ENCODE measurements around the gene RPL35. TPM values are rescaled to one million over a fixed set of nuclear protein-coding genes. Genes with fewer than 3 reads are reported as not detected.

Gene RPL35
- total and polyA plus RNA-seq, 2 donors from 2014 or later, result 910 to 2,355 TPM

- Histone ChIP-seq H3K27ac (ENCODE audit: low read depth in 2 of 2, low read length in 2 of 2) (no peak overlapping the region), H3K9me3 (ENCODE audit: control insufficient read depth in 2 of 3, insufficient read depth in 1 of 3, low read length in 3 of 3) (no peaks in the 10 kb centered on the region), H3K4me1 (ENCODE audit: control insufficient read depth in 2 of 3, insufficient read depth in 2 of 3, low read depth in 1 of 3, low read length in 3 of 3) (peaks cover 5 to 15% (median 12%) of the 10 kb centered on the region in 3 donors), H3K4me3 (ENCODE audit: low read length in 3 of 3) (no peak overlapping the region), H3K36me3 (ENCODE audit: control insufficient read depth in 2 of 3, insufficient read depth in 3 of 3, low read length in 3 of 3) (peaks cover 0 to 44% (median 20%) of the 10 kb centered on the region in 3 donors), H3K27me3 (ENCODE audit: control insufficient read depth, insufficient read depth, low read length) (no peaks in the 10 kb centered on the region), H3K9ac (ENCODE audit: low read length in 3 of 3) (peak overlapping the region in 1 of 3 donors; percentile 5)
- no peak for TF ChIP-seq CTCF (IDR thresholded peaks at IDR 0.05; ENCODE audit: borderline replicate concordance, extremely low read depth, insufficient read depth)
- no peak for FAIRE-seq
- intact Hi-C loops (cut with DNase I), result no loop called here
- DNase-seq, result peak in 1 of 5 donors; percentile 58
These were observed 11.9 kb upstream of the RPL35 start for GRCh38 chr9:124873664-124874063.

- FAIRE-seq (no peak), DNase-seq (no peak)
- peak overlapping the region in 1 of 3 donors; percentile 94 for H3K4me3 ChIP-seq (ENCODE audit: low read length in 3 of 3)
- H3K27me3 ChIP-seq (ENCODE audit: control insufficient read depth, insufficient read depth, low read length), result no peaks in the 10 kb centered on the region
- H3K36me3 ChIP-seq (ENCODE audit: control insufficient read depth in 2 of 3, insufficient read depth in 3 of 3, low read length in 3 of 3), result peaks cover 0 to 28% (median 12%) of the 10 kb centered on the region in 3 donors
- no peaks in the 10 kb centered on the region for H3K9me3 ChIP-seq (ENCODE audit: control insufficient read depth in 2 of 3, insufficient read depth in 1 of 3, low read length in 3 of 3)
- TF ChIP-seq CTCF (IDR thresholded peaks at IDR 0.05; ENCODE audit: borderline replicate concordance, extremely low read depth, insufficient read depth), result no peak
- H3K27ac ChIP-seq (ENCODE audit: low read depth in 2 of 2, low read length in 2 of 2), result peak overlapping the region in 1 of 2 donors; percentile 91
- intact Hi-C loops (cut with DNase I), result no loop called here
- H3K4me1 ChIP-seq (ENCODE audit: control insufficient read depth in 2 of 3, insufficient read depth in 2 of 3, low read depth in 1 of 3, low read length in 3 of 3), result peaks cover 5 to 21% (median 19%) of the 10 kb centered on the region in 3 donors
- H3K9ac ChIP-seq (ENCODE audit: low read length in 3 of 3), result peak overlapping the region in 1 of 3 donors; percentile 61
These were observed 9.4 kb upstream of the RPL35 start for GRCh38 chr9:124871156-124871561.

GRCh38 chr9:124870723-124871122 is 9.0 kb upstream of the RPL35 start:
- intact Hi-C loops (cut with DNase I), result no loop called here
- peaks cover 0 to 26% (median 11%) of the 10 kb centered on the region in 3 donors for H3K36me3 ChIP-seq (ENCODE audit: control insufficient read depth in 2 of 3, insufficient read depth in 3 of 3, low read length in 3 of 3)
- peaks cover 5 to 21% (median 19%) of the 10 kb centered on the region in 3 donors for H3K4me1 ChIP-seq (ENCODE audit: control insufficient read depth in 2 of 3, insufficient read depth in 2 of 3, low read depth in 1 of 3, low read length in 3 of 3)
- H3K27me3 ChIP-seq (ENCODE audit: control insufficient read depth, insufficient read depth, low read length), result no peaks in the 10 kb centered on the region
- FAIRE-seq, result no peak
- peak overlapping the region; percentile 26 to 61 (median 35) for H3K9ac ChIP-seq (ENCODE audit: low read length in 3 of 3)
- peak overlapping the region; percentile 65 to 94 (median 72) for H3K4me3 ChIP-seq (ENCODE audit: low read length in 3 of 3)
- H3K27ac ChIP-seq (ENCODE audit: low read depth in 2 of 2, low read length in 2 of 2), result peak overlapping the region; percentile 29 to 91
- no peak for DNase-seq
- TF ChIP-seq CTCF (IDR thresholded peaks at IDR 0.05; ENCODE audit: borderline replicate concordance, extremely low read depth, insufficient read depth), result no peak
- no peaks in the 10 kb centered on the region for H3K9me3 ChIP-seq (ENCODE audit: control insufficient read depth in 2 of 3, insufficient read depth in 1 of 3, low read length in 3 of 3)
